Breast epithelium (tissue), 4 donors: ENCODE measurements around the gene EPX. TPM values are rescaled to one million over a fixed set of nuclear protein-coding genes. Genes with fewer than 3 reads are reported as not detected.
A peak's percentile ranks its signal among the peaks of the same experiment; 100 is the strongest.

Source experiments
- DNase-seq, 2 donors: peaks; one replicate each; pipeline ENCODE4 v3.0.0-alpha.2; 2019; ENCODE audit warnings: low spot score in 2 of 2
- H3K27ac ChIP-seq, 2 donors: fragments of 200-600 bp; sonication (generic) in 1 of 2; one replicate each; pipeline ENCODE4 v1.5.1; 2016 to 2019; ENCODE audit warnings: mild to moderate bottlenecking in 1 of 2
- H3K27me3 ChIP-seq, 2 donors: fragments of 200-600 bp; sonication (generic) in 1 of 2; one replicate each; pipeline versions ENCODE4 v1.5.1 to v1.6.0; 2017 to 2019; ENCODE audit warnings: control low read depth in 1 of 2, mild to moderate bottlenecking in 1 of 2
- H3K36me3 ChIP-seq: fragments of 200-600 bp; one replicate; pipeline ENCODE4 v1.5.1; 2019
- H3K4me1 ChIP-seq, 2 donors: fragments of 200-600 bp; sonication (generic); one replicate each; pipeline ENCODE4 v1.5.1; 2016 to 2019; ENCODE audit warnings: control low read depth in 1 of 2
- H3K4me3 ChIP-seq, 3 donors: fragments of 200-600 bp; sonication (generic); 1 replicate in 2 of 3; 2 replicates in 1 of 3; pipeline ENCODE4 v1.5.1; 2016 to 2019; ENCODE audit warnings: mild to moderate bottlenecking in 3 of 3, moderate library complexity in 2 of 3
- H3K9me3 ChIP-seq, 2 donors: fragments of 200-600 bp; sonication (generic) in 1 of 2; one replicate each; pipeline ENCODE4 v1.5.1; 2016 to 2019; ENCODE audit warnings: control low read depth in 1 of 2
- POLR2A ChIP-seq: fragments of 450-650 bp; IDR thresholded peaks from one replicate; pipeline ENCODE4 v1.6.1; 2016; ENCODE audit warnings: antibody characterized with exemption, mild to moderate bottlenecking, moderate library complexity
- POLR2AphosphoS5 ChIP-seq, 3 donors: sonication (generic); formaldehyde crosslinking; IDR thresholded peaks; one replicate each; pipeline ENCODE4 v1.6.1; 2017; ENCODE audit warnings: antibody characterized with exemption in 3 of 3
- intact Hi-C: fragments of 100-400 bp; cut with DNase I; formaldehyde crosslinking; loops from one replicate; pipeline ENCODE4 v1.15.1; 2023; ENCODE audit warnings: low total_unique reads
- total RNA-seq, 3 donors: library from RNA; depleted of rRNA; stranded (reverse); fragments of >200 nt; gene quantifications; one replicate each; pipeline ENCODE4 v1.1.0, GENCODE V29; 2016
- TF ChIP-seq, protein P1 (sequence below), 3 donors: fragments of 450-650 bp; IDR thresholded peaks; one replicate each; pipeline ENCODE4 v1.5.1; 2016 to 2017; ENCODE audit warnings: antibody characterized with exemption in 3 of 3, mild to moderate bottlenecking in 3 of 3, moderate library complexity in 3 of 3

EPX gene
- total RNA-seq, 3 donors from 2014 or later: not detected

DNA sequence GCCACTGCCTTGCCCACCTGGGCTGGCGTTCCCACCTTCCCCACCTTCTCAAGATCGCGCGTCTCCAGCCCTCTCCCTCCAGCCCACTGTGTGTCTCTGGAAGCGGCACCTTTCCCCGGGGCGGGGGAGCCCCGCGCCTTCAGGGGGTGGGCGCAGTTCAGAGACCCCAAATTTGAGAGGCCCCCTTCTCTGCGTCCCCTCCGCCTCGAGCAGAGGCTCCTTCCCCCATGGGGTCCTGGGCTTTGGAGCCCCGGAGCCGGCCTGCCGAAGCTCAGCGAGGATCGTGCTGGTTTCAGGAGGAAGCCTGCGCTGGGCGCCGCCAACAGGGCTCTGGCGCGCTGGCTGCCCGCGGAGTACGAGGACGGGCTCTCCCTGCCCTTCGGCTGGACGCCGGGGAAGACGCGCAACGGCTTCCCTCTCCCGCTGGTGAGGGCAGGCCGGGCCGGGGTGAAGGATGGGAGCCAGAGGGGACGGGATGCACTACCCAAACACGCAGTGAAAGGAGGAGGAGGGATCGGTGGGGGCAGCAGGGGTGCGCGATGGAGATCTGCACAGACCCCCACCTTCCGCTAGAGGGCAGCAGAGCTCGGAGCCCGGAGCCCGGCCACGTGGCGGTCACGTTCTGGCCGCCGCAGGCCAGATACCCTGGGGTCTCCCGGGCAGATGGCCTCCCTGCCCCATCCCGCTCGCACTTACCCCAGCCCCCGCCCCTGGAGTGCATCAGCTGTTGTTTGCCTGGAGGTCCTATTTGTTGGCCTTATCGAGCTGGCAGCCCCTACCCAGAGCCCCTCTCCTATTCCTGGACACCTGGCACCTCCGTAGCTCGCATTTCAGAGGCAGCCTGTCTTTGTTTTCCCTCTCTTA lies 57.0 kb downstream of the EPX start:
- Histone ChIP-seq H3K36me3 (no peaks in the 10 kb centered on the region), H3K27ac (no peak overlapping the region), H3K4me3 (peak overlapping the region; percentile 31 to 70 (median 55)), H3K27me3 (peaks cover 0 to 8% of the 10 kb centered on the region in 2 donors), H3K9me3 (no peaks in the 10 kb centered on the region), H3K4me1 (no peaks in the 10 kb centered on the region)
- intact Hi-C loops: no loop called here
- DNase-seq: peak; percentile 27 to 63
- TF ChIP-seq, protein P1, sequence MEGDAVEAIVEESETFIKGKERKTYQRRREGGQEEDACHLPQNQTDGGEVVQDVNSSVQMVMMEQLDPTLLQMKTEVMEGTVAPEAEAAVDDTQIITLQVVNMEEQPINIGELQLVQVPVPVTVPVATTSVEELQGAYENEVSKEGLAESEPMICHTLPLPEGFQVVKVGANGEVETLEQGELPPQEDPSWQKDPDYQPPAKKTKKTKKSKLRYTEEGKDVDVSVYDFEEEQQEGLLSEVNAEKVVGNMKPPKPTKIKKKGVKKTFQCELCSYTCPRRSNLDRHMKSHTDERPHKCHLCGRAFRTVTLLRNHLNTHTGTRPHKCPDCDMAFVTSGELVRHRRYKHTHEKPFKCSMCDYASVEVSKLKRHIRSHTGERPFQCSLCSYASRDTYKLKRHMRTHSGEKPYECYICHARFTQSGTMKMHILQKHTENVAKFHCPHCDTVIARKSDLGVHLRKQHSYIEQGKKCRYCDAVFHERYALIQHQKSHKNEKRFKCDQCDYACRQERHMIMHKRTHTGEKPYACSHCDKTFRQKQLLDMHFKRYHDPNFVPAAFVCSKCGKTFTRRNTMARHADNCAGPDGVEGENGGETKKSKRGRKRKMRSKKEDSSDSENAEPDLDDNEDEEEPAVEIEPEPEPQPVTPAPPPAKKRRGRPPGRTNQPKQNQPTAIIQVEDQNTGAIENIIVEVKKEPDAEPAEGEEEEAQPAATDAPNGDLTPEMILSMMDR (IDR thresholded peaks at IDR 0.05): peak; percentile 80 to 86 (median 85)
- TF ChIP-seq POLR2A: no peak
- peak in 1 of 3 donors; percentile 23 for TF ChIP-seq POLR2AphosphoS5 (IDR thresholded peaks at IDR 0.05)

DNA sequence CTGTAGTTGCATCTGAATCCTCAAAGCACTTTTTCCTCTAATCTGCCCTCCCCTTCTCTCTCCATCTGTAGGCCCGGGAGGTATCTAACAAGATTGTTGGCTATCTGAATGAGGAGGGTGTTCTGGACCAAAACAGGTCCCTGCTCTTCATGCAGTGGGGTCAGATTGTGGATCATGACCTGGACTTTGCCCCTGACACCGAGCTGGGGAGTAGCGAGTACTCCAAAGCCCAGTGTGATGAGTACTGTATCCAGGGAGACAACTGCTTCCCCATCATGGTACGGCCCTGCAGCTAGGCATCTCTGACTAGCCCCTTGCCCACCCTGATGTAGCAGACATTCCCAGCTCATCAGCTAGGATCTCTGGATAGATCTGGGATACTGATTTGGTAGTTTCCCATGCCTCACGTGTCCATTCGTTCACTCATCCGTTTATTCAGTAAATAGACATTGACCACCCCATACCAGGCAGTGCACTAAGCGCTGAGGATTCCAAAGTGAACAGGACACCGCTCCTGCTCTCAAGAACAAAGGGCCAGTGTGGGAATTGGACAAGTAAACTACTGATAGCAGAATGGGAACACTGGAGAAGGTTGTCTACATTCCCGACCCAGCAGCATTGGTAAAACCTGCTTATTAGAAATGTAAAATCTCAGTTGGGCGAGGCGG lies 58.0 kb downstream of the EPX start:
- TF ChIP-seq, protein P1 (IDR thresholded peaks at IDR 0.05): no peak
- TF ChIP-seq POLR2A: no peak
- TF ChIP-seq POLR2AphosphoS5 (IDR thresholded peaks at IDR 0.05): no peak
- intact Hi-C loops: no loop called here
- Histone ChIP-seq H3K36me3 (no peaks in the 10 kb centered on the region), H3K27ac (no peak overlapping the region), H3K4me1 (no peaks in the 10 kb centered on the region), H3K4me3 (no peak overlapping the region), H3K9me3 (no peaks in the 10 kb centered on the region), H3K27me3 (peaks cover 0 to 18% of the 10 kb centered on the region in 2 donors)
- DNase-seq: no peak

DNA sequence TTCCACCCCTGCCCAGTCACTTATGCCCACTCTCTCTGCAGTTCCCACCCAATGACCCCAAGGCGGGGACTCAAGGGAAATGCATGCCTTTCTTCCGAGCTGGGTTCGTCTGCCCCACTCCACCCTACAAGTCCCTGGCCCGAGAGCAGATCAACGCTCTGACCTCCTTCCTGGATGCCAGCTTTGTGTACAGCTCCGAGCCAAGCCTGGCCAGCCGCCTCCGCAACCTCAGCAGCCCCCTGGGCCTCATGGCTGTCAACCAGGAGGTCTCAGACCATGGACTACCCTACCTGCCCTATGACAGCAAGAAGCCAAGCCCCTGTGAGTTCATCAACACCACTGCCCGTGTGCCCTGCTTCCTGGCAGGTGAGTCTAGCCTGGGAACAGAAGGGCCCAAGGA lies 59.6 kb downstream of the EPX start:
- H3K27ac ChIP-seq: no peak overlapping the region
- TF ChIP-seq POLR2AphosphoS5 (IDR thresholded peaks at IDR 0.05) (no peak), POLR2A (no peak)
- TF ChIP-seq, protein P1 (IDR thresholded peaks at IDR 0.05): no peak
- intact Hi-C loops: no loop called here
- DNase-seq: no peak
- no peaks in the 10 kb centered on the region for H3K36me3 ChIP-seq
- no peaks in the 10 kb centered on the region for H3K9me3 ChIP-seq
- H3K4me1 ChIP-seq: no peaks in the 10 kb centered on the region
- no peak overlapping the region for H3K4me3 ChIP-seq
- peaks cover 0 to 21% of the 10 kb centered on the region in 2 donors for H3K27me3 ChIP-seq

DNA sequence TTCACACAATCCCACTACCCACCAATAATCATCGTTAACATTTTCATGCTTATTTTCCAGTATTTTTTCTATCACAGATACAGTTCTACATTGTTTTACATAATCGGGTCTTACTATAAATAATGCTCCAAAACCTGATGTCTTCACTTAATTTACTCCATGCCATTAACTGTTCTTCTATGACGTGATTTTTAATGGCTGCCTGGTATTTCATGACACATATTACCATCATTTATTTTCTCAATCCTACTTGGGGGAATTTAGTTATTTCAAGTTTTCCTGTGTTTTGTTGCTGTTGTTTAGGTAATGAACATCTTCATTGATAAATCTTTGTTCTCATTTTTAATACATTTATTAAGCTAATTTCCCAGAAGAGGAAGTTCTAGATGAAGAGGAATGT lies 60.6 kb downstream of the EPX start:
- Histone ChIP-seq H3K36me3 (no peaks in the 10 kb centered on the region), H3K4me1 (no peaks in the 10 kb centered on the region), H3K27ac (no peak overlapping the region), H3K9me3 (no peaks in the 10 kb centered on the region), H3K4me3 (no peak overlapping the region), H3K27me3 (peaks cover 0 to 21% of the 10 kb centered on the region in 2 donors)
- no peak for TF ChIP-seq POLR2AphosphoS5 (IDR thresholded peaks at IDR 0.05)
- DNase-seq: no peak
- intact Hi-C loops: no loop called here

Other genes starting within 250 kb of the EPX start
- gene CUEDC1, start 237.3 kb upstream of the EPX start, total RNA-seq: 10 to 100 TPM; 13.0 to 18.0 (median 14.5) TPM
- gene VEZF1, start 204.5 kb upstream of the EPX start, total RNA-seq: 10 to 100 TPM; 55.5 to 76.5 (median 66.9) TPM
- gene SRSF1, start 185.5 kb upstream of the EPX start, total RNA-seq: 100 to 1,000 TPM; 176 to 202 (median 185) TPM
- 10 to 100 TPM; 18.4 to 20.3 (median 19.7) TPM for gene DYNLL2, start 109.3 kb upstream of the EPX start, total RNA-seq
- gene OR4D1, start 44.3 kb upstream of the EPX start, total RNA-seq: not detected
- not detected for gene OR4D2, start 25.7 kb upstream of the EPX start, total RNA-seq
- gene MKS1, start 26.5 kb downstream of the EPX start, total RNA-seq: 10 to 100 TPM in 2 of 3 donors, 1 to 10 TPM in 1; 8.0 to 21.1 (median 15.1) TPM
- gene LPO, start 45.9 kb downstream of the EPX start, total RNA-seq: under 1 TPM in 1 of 3 donors, not detected in 2; 0.29 TPM
- gene MPO, start 88.2 kb downstream of the EPX start, total RNA-seq: under 1 TPM in 1 of 3 donors, not detected in 2; 0.16 TPM
- gene TSPOAP1, start 136.1 kb downstream of the EPX start, total RNA-seq: 10 to 100 TPM in 2 of 3 donors, 1 to 10 TPM in 1; 2.6 to 42.1 (median 26.9) TPM
- 10 to 100 TPM; 46.4 to 61.6 (median 48.2) TPM for gene SUPT4H1, start 159.5 kb downstream of the EPX start, total RNA-seq
- 10 to 100 TPM in 1 of 3 donors, 1 to 10 TPM in 1, not detected in 1; 8.5 to 19.0 TPM for gene RNF43, start 224.8 kb downstream of the EPX start, total RNA-seq